ENCODE measurements around the gene NRTN. TPM values are rescaled to one million over a fixed set of nuclear protein-coding genes. Genes with fewer than 3 reads are reported as not detected.
"Not testable (repeated sequence)": the region's sequence is repeated elsewhere in the genome, so short reads cannot be mapped to it uniquely, and the experiment has no call there.

The NRTN gene
- total RNA-seq, 1 donor from 2014 or later: 1.3 TPM

DNA sequence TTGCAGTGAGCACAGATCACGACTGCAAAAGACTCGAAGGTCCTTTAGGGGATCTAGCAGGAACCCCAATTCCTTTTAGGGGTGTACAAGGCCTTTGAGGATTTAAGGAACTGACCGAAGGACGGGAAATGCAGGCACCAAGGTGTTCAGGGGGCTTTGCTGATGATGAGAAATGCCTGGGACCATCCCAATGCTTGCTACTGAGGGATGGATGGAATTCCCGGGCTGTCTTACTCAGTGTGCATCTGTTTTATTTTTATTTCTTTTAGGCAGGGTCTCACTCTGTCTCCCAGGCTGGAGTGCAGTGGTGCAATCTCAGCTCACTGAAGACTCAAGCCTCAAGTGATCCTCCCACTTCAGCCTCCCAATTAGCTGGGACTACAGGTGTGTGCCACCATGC, 31.6 kb upstream of the NRTN start:
- Histone ChIP-seq H3K4me3 (ENCODE audit: low read depth, low read length) (no peak overlapping the region), H3K27me3 (ENCODE audit: control insufficient read depth, insufficient read depth, low read length) (no peaks in the 10 kb centered on the region), H3K36me3 (ENCODE audit: control insufficient read depth, insufficient read depth, low read length) (no peaks in the 10 kb centered on the region)
- TF ChIP-seq, protein P1, sequence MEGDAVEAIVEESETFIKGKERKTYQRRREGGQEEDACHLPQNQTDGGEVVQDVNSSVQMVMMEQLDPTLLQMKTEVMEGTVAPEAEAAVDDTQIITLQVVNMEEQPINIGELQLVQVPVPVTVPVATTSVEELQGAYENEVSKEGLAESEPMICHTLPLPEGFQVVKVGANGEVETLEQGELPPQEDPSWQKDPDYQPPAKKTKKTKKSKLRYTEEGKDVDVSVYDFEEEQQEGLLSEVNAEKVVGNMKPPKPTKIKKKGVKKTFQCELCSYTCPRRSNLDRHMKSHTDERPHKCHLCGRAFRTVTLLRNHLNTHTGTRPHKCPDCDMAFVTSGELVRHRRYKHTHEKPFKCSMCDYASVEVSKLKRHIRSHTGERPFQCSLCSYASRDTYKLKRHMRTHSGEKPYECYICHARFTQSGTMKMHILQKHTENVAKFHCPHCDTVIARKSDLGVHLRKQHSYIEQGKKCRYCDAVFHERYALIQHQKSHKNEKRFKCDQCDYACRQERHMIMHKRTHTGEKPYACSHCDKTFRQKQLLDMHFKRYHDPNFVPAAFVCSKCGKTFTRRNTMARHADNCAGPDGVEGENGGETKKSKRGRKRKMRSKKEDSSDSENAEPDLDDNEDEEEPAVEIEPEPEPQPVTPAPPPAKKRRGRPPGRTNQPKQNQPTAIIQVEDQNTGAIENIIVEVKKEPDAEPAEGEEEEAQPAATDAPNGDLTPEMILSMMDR (IDR thresholded peaks at IDR 0.05; ENCODE audit: insufficient read depth, low read length, severe bottlenecking): no peak
- no peak for DNase-seq (ENCODE audit: low read depth)
- no peak for FAIRE-seq

GRCh38 chr19:5774921-5775320, 29.9 kb upstream of the NRTN start:
- Histone ChIP-seq H3K4me3 (ENCODE audit: low read depth, low read length) (no peak overlapping the region), H3K27me3 (ENCODE audit: control insufficient read depth, insufficient read depth, low read length) (no peaks in the 10 kb centered on the region), H3K36me3 (ENCODE audit: control insufficient read depth, insufficient read depth, low read length) (no peaks in the 10 kb centered on the region)
- FAIRE-seq (no peak), DNase-seq (ENCODE audit: low read depth) (no peak)
- TF ChIP-seq, protein P1 (IDR thresholded peaks at IDR 0.05; ENCODE audit: insufficient read depth, low read length, severe bottlenecking): no peak

- FAIRE-seq: no peak
- Histone ChIP-seq H3K36me3 (ENCODE audit: control insufficient read depth, insufficient read depth, low read length) (no peaks in the 10 kb centered on the region), H3K4me3 (ENCODE audit: low read depth, low read length) (no peak overlapping the region), H3K27me3 (ENCODE audit: control insufficient read depth, insufficient read depth, low read length) (no peaks in the 10 kb centered on the region)
- peak; percentile 21 for DNase-seq (ENCODE audit: low read depth)
- TF ChIP-seq, protein P1 (IDR thresholded peaks at IDR 0.05; ENCODE audit: insufficient read depth, low read length, severe bottlenecking): no peak
These were observed 29.1 kb upstream of the NRTN start for GRCh38 chr19:5775668-5776309.

- no peak for DNase-seq (ENCODE audit: low read depth)
- no peaks in the 10 kb centered on the region for H3K27me3 ChIP-seq (ENCODE audit: control insufficient read depth, insufficient read depth, low read length)
- FAIRE-seq: no peak
- no peaks in the 10 kb centered on the region for H3K36me3 ChIP-seq (ENCODE audit: control insufficient read depth, insufficient read depth, low read length)
- TF ChIP-seq, protein P1 (IDR thresholded peaks at IDR 0.05; ENCODE audit: insufficient read depth, low read length, severe bottlenecking): no peak
- H3K4me3 ChIP-seq (ENCODE audit: low read depth, low read length): no peak overlapping the region
These were observed 26.5 kb upstream of the NRTN start for GRCh38 chr19:5778402-5778801.

GRCh38 chr19:5780916-5781315, 24.0 kb upstream of the NRTN start:
- not testable (repeated sequence) for H3K36me3 ChIP-seq (ENCODE audit: control insufficient read depth, insufficient read depth, low read length); FAIRE-seq; DNase-seq (ENCODE audit: low read depth); H3K4me3 ChIP-seq (ENCODE audit: low read depth, low read length); H3K27me3 ChIP-seq (ENCODE audit: control insufficient read depth, insufficient read depth, low read length)

DNA sequence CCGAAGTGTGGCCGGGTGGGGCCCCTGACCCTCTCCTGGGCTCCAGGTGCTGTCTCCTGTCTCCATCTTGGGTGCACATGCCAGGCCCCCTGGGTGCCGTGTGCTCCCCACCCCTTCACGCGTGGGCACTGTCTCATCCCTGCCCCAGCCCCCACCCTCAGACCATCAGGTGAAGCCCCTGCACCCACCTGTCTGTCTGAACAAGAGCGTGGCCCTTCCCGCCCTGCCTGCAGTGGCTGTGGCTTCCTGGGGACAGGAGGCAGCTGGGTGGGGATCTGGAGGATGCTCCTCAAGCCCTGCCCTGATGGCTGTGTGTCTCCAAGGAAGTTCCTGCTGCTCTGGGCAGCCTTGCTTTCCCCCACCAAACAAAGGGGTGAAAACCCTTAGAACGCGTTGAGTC, 22.5 kb upstream of the NRTN start:
- Histone ChIP-seq H3K36me3 (ENCODE audit: control insufficient read depth, insufficient read depth, low read length) (peaks cover 19% of the 10 kb centered on the region), H3K4me3 (ENCODE audit: low read depth, low read length) (no peak overlapping the region), H3K27me3 (ENCODE audit: control insufficient read depth, insufficient read depth, low read length) (no peaks in the 10 kb centered on the region)
- DNase-seq (ENCODE audit: low read depth) (no peak), FAIRE-seq (no peak)
- TF ChIP-seq, protein P1 (IDR thresholded peaks at IDR 0.05; ENCODE audit: insufficient read depth, low read length, severe bottlenecking): no peak
